Raji (cell line): ENCODE results near the gene FSTL4.

ENCODE experiments used
- POLR2A ChIP-seq: IDR thresholded peaks from 2 replicates; pipeline ENCODE4 v1.6.1; 2011; ENCODE audit warnings: low read depth, low read length, control low read depth; ENCODE audit not compliant: insufficient read depth

Gene FSTL4

DNA sequence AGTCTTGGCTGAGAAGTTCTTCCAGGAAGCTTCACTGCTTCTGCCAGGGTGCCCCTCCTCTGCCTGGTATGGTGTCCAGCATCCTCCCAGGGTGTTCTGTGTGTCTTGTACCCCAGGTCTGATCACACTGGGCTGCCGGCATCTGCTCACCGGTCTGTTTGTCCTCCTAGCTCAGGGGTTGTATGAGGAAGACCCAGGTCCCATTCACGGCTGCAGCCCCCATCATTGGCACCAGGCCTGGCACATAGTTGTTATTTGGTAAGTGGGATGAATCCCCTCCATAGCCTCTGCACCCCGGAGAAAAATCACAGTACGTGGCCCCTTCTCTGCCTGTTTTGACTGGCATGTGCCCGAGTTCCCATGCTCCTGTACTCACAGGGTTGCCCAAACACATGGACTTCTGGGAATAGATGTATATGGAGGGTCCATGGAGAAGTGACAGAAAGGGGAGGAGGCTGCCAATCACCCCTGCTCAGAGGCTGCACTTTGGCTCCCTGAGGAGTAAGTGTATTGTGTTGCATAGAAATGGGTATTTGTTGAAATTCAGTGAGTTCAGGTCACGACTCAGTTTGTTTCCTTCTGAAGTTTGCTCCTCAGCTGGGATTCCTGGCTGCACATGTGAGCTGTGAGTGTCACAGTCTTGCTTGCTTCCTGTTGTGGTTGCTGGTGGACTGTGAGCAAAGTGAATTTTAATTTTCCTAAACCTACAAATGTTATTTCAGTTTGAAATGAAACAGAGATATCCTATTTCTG, 464.4 kb downstream of the FSTL4 start:
- no peak for TF ChIP-seq POLR2A

DNA sequence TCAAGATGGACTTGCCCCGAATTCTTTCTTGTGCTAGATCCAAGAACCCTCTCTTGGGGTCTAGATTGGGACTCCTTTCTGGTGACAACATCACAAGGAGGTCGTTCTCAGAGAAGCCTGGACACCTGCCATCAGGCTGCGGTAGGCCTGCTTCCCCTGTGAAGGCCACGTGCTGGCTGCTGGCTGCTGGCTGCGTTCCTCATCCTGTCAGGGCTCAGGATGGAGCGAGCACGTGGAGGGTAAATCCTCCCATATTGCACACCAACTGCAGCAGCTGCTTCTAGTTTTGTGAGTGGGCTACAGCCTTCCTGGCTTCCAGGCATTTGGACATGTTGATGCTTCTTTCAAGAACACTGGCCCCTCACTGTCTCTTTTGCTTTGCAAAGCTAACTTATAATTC, 464.9 kb downstream of the FSTL4 start:
- no peak for TF ChIP-seq POLR2A
